Right cardiac atrium (tissue), 5 donors: ENCODE data around the gene CDC42SE1. TPM values are rescaled to one million over a fixed set of nuclear protein-coding genes. Genes with fewer than 3 reads are reported as not detected.

Experiments
- ATAC-seq, 2 donors: fragments of 200-7000 bp; cut with Tn5 transposase; one replicate each; pipeline versions ENCODE4 v1.8.0 to v1.9.1; 2020; ENCODE audit warnings: moderate library complexity in 2 of 2, mild to moderate bottlenecking in 1 of 2
- DNase-seq, 3 donors: peaks; one replicate each; pipeline ENCODE4 v3.0.0-alpha.2; 2020
- H3K27ac ChIP-seq: one replicate; pipeline ENCODE4 v1.5.1; 2013; ENCODE audit warnings: mild to moderate bottlenecking, low read length, control low read depth, moderate library complexity
- H3K27me3 ChIP-seq: one replicate; pipeline ENCODE4 v1.6.1; 2013; ENCODE audit not compliant: control insufficient read depth, insufficient read depth
- H3K4me1 ChIP-seq: one replicate; pipeline ENCODE4 v1.6.1; 2013; ENCODE audit warnings: low read length; ENCODE audit not compliant: control insufficient read depth, insufficient read depth
- H3K4me3 ChIP-seq: one replicate; pipeline ENCODE4 v1.5.1; 2013; ENCODE audit warnings: low read length, control low read depth
- H3K9me3 ChIP-seq: one replicate; pipeline ENCODE4 v1.6.1; 2013; ENCODE audit warnings: low read length; ENCODE audit not compliant: control insufficient read depth
- WGBS: extraction: QIAGEN DNeasy Blood & Tissue Kit; methylation state at CpG from one replicate; pipeline ENCODE4 v1.1.7; 2013; 5-methylcytosine and 5-hydroxymethylcytosine counted together
- intact Hi-C, 4 donors: fragments of 100-400 bp; cut with DNase I; formaldehyde crosslinking; loops; one replicate each; pipeline versions ENCODE4 v1.11.0 to v1.14.0; 2022 to 2023
- polyA plus RNA-seq: library from polyadenylated mRNA; stranded (reverse); fragments of 200-250 nt; gene quantifications from one replicate; pipeline ENCODE4 v1.2.3, GENCODE V29; 2013
- total RNA-seq, 4 donors: library from RNA; stranded (reverse); fragmentation: NEBNext Ultra II Directional; extraction: Animal tissue kit (Norgen Biotek cat#: 25700); gene quantifications; one replicate each; pipeline ENCODE4 v1.2.1, GENCODE V29; 2021
- donor health status: healthy with polysubstance abuse.
- donor health status: DM: no; HTN: yes; CAD: no.
- donor health status: DM: no; HTN: no; CAD: no.
- donor health status: DM: no; HTN: yes; CAD: no; lungs with severe emphysema.
- donor health status: DM: yes; HTN: yes; CAD: no.

CDC42SE1 gene
- total and polyA plus RNA-seq, 5 donors, result 27.9 to 53.6 (median 35.7) TPM

GRCh38 chr1:151035167-151035566 is 24.3 kb downstream of the CDC42SE1 start:
- Histone ChIP-seq H3K9me3 (no peaks in the 10 kb centered on the region), H3K27ac (peak overlapping the region; percentile 70), H3K27me3 (no peaks in the 10 kb centered on the region), H3K4me3 (no peak overlapping the region), H3K4me1 (peaks cover 4% of the 10 kb centered on the region)
- no peak for DNase-seq
- 85% methylated on average over 3 of the region's 3 CpGs for WGBS
- no peak for ATAC-seq
- intact Hi-C loops, result no loop called here

DNA sequence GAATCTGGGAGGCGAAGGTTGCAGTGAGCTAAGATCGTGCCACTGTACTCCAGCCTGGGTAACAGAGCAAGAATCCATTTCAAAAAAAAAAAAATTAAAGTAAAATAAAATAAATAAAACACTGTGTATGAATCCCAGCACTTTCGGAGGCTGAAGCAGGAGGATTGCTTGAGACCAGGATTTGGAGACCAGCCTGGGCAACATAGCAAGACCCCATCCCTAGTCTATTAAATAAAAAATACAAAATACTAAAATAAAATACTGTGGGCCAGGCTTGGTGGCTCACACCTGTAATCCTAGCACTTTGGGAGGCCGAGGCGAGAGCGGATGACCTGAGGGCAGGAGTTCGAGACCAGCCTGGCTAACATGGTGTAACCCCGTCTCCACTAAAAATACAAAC is 27.3 kb downstream of the CDC42SE1 start:
- intact Hi-C loops, result no loop called here
- ATAC-seq, result no peak
- no peak for DNase-seq
- WGBS, result 99% methylated on average over 8 of the region's 8 CpGs
- H3K4me1 ChIP-seq, result no peaks in the 10 kb centered on the region
- no peaks in the 10 kb centered on the region for H3K9me3 ChIP-seq
- no peak overlapping the region for H3K4me3 ChIP-seq
- H3K27ac ChIP-seq, result no peak overlapping the region
- H3K27me3 ChIP-seq, result no peaks in the 10 kb centered on the region

DNA sequence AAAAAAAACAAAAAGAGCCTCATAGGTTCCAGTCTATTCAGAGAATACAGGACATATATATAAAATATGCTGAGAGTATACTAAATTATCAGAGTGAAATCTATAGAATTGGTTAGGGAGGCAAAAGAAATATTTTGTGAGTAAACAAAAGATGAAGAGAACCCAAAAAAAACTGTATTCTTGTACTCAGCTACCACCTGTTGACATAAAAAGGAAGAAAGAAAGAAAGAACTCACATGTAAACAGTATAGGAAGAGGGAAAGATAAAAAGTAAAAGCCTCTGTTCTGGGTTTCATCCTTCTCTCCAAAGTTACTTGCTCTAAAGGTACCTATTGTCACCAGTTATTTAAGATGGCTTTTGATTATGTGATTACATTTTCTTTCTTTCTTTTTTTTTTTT is 33.0 kb downstream of the CDC42SE1 start:
- Histone ChIP-seq H3K4me1 (no peaks in the 10 kb centered on the region), H3K4me3 (no peak overlapping the region), H3K9me3 (no peaks in the 10 kb centered on the region), H3K27ac (no peak overlapping the region), H3K27me3 (no peaks in the 10 kb centered on the region)
- no peak for ATAC-seq
- DNase-seq, result no peak
- intact Hi-C loops, result loop anchor here in 1 of 4 donors (10.0 kb wide), 1 partner anchor 108 kb away; no protein-coding TSS in a partner anchor

GRCh38 chr1:151024540-151025146 is 34.8 kb downstream of the CDC42SE1 start:
- ATAC-seq, result peak; percentile 87 to 92
- H3K27me3 ChIP-seq, result no peaks in the 10 kb centered on the region
- intact Hi-C loops, result loop anchor here in 1 of 4 donors (10.0 kb wide), 1 partner anchor 110 kb away; no protein-coding TSS in a partner anchor
- H3K27ac ChIP-seq, result peak overlapping the region; percentile 0
- no peak overlapping the region for H3K4me3 ChIP-seq
- 19% methylated on average over 6 of the region's 6 CpGs for WGBS
- H3K4me1 ChIP-seq, result no peaks in the 10 kb centered on the region
- DNase-seq, result peak; percentile 83 to 93 (median 88)
- no peaks in the 10 kb centered on the region for H3K9me3 ChIP-seq

- DNase-seq (peak; percentile 45 to 71 (median 71)), ATAC-seq (peak; percentile 84 to 85)
- Histone ChIP-seq H3K4me3 (no peak overlapping the region), H3K27me3 (no peaks in the 10 kb centered on the region), H3K27ac (peak overlapping the region; percentile 83), H3K9me3 (no peaks in the 10 kb centered on the region), H3K4me1 (no peaks in the 10 kb centered on the region)
- 26% methylated on average over 2 of the region's 2 CpGs for WGBS
- intact Hi-C loops, result no loop called here
Measured at GRCh38 chr1:151013518-151013917, 45.9 kb downstream of the CDC42SE1 start.

GRCh38 chr1:151012684-151013471 is 46.5 kb downstream of the CDC42SE1 start:
- intact Hi-C loops, result no loop called here
- 77% methylated on average over 14 of the region's 14 CpGs for WGBS
- no peaks in the 10 kb centered on the region for H3K9me3 ChIP-seq
- H3K27ac ChIP-seq, result peak overlapping the region; percentile 83
- ATAC-seq, result peak; percentile 29 to 69
- H3K27me3 ChIP-seq, result no peaks in the 10 kb centered on the region
- DNase-seq, result peak in 2 of 3 donors; percentile 61 to 67
- no peaks in the 10 kb centered on the region for H3K4me1 ChIP-seq
- no peak overlapping the region for H3K4me3 ChIP-seq

DNA sequence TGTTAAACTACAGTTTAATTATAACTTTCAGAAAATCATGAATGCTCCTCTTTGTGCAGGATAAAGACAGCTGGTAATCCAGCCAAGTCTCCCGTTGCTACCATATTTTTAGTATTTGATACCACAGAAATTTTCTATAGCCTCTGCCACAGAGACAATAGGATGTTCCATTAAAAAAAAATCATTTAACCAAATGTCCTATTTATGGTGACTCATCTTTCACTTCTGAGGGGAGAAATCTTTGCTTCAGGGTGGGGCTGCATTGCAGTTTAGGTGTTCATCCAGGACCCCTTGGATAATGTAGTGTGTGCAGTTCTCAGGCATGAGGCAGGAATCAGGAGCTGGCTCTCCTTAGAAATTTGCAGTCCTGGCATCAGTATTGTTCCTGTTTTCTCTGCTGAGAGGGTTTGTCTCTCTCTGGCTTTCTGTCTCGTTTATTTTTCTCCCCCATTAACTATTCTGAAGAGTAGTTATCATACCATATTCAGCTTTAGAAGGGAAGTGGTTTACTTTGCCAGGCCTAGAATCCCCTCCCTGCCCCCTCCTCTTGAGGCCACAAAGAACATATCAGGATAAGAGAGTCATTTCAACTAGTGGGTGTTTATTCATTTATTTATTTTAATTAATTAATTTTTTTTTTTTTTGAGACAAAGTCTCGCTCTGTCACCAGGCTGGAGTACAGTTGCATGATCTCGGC is 48.1 kb downstream of the CDC42SE1 start:
- DNase-seq, result no peak
- Histone ChIP-seq H3K4me1 (peaks cover 5% of the 10 kb centered on the region), H3K4me3 (no peak overlapping the region)

GRCh38 chr1:151010346-151010726 is 49.1 kb downstream of the CDC42SE1 start:
- intact Hi-C loops, result no loop called here

More for the DNA sequence above, 48.1 kb downstream of the CDC42SE1 start:
- 44% methylated on average over 4 of the region's 4 CpGs for WGBS
- peak overlapping the region; percentile 83 for H3K27ac ChIP-seq
- H3K27me3 ChIP-seq, result no peaks in the 10 kb centered on the region
- H3K9me3 ChIP-seq, result no peaks in the 10 kb centered on the region
- no peak for ATAC-seq
- intact Hi-C loops, result no loop called here

GRCh38 chr1:151009674-151010345 is 49.6 kb downstream of the CDC42SE1 start:
- Histone ChIP-seq H3K4me3 (no peak overlapping the region), H3K9me3 (no peaks in the 10 kb centered on the region), H3K27ac (no peak overlapping the region), H3K4me1 (peaks cover 5% of the 10 kb centered on the region), H3K27me3 (no peaks in the 10 kb centered on the region)
- no peak for DNase-seq
- intact Hi-C loops, result loop anchor here in 1 of 4 donors (10.0 kb wide), 1 partner anchor 45 kb away; the partner anchor contains the start of gene CDC42SE1
- WGBS, result 96% methylated on average over 8 of the region's 8 CpGs
- ATAC-seq, result no peak

More at GRCh38 chr1:151010346-151010726, 49.1 kb downstream of the CDC42SE1 start:
- Histone ChIP-seq H3K9me3 (no peaks in the 10 kb centered on the region), H3K27me3 (no peaks in the 10 kb centered on the region), H3K27ac (no peak overlapping the region), H3K4me3 (no peak overlapping the region), H3K4me1 (peaks cover 5% of the 10 kb centered on the region)
- no peak for ATAC-seq
- WGBS, result 79% methylated on average over 3 of the region's 3 CpGs
- DNase-seq, result no peak

DNA sequence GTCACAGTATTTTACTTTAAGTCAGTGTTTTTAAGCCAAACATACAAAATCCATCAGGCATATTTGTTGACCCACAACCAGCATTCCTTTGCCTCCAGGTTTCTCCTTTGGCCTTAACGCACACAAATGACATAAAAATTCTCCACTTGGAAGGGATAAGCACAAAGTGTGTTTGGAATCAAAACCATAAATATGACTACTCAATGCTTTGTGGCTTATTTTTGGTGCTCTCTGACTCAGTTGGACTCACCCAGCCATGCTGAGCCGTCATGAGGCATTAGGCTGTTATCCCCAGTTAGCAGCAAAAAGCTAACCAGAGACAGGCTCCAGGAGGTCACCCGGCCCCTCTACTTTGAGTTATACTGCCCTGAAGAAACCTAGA is 50.2 kb downstream of the CDC42SE1 start:
- Histone ChIP-seq H3K4me1 (peaks cover 5% of the 10 kb centered on the region), H3K27me3 (no peaks in the 10 kb centered on the region), H3K27ac (peak overlapping the region; percentile 97), H3K4me3 (peak overlapping the region; percentile 87), H3K9me3 (no peaks in the 10 kb centered on the region)
- intact Hi-C loops, result loop anchor here in 1 of 4 donors (10.0 kb wide), 1 partner anchor 46 kb away; the partner anchor contains the start of gene CDC42SE1
- DNase-seq (no peak), ATAC-seq (no peak)
- 42% methylated on average over 3 of the region's 3 CpGs for WGBS
